Endothelial cell of umbilical vein (primary cell): ENCODE results near the gene EIF2B2. TPM values are rescaled to one million over a fixed set of nuclear protein-coding genes. Genes with fewer than 3 reads are reported as not detected.

ENCODE experiments used
- BruUV-seq: library from RNA; stranded (reverse); fragments of 400-500 nt; replicated peaks from 2 replicates; lab custom pipeline; 2021; lab: Mats Ljungman, UMichigan
- CTCF ChIA-PET: fragments of 300-600, 350-600 bp; sonication (Branson Sonifier 250); formaldehyde crosslinking; loops from one replicate; lab custom pipeline; 2021; ENCODE audit warnings: antibody characterized with exemption, inconsistent platforms; lab: Charles Lee
- POLR2A ChIA-PET: fragments of 300-600, 350-600 bp; sonication (Branson Sonifier 250); formaldehyde crosslinking; loops from one replicate; lab custom pipeline; 2021; ENCODE audit warnings: antibody characterized with exemption, inconsistent platforms; lab: Charles Lee
- DNase-seq: peaks from one replicate; pipeline ENCODE4 v3.0.0-alpha.2; 2011; ENCODE audit warnings: low read depth, low spot score
- FAIRE-seq: peaks from 2 replicates; lab custom pipeline; 2011; peaks lifted over from hg19 to GRCh38; lab: Jason Lieb, UNC
- H2AFZ ChIP-seq: 2 replicates; pipeline ENCODE4 v1.6.0; 2012; ENCODE audit warnings: low read depth, low read length, control low read depth, inconsistent platforms
- H3K27ac ChIP-seq: 2 replicates; pipeline ENCODE4 v1.5.1; 2011; ENCODE audit warnings: low read depth, mild to moderate bottlenecking, control low read depth, low read length, moderate library complexity; ENCODE audit not compliant: insufficient read depth
- H3K27me3 ChIP-seq, 2 experiments: 2 replicates each; pipeline versions ENCODE4 v1.6.0 to v1.6.1; 2011; ENCODE audit warnings: low read length in 2 of 2, mixed read lengths in 1 of 2; ENCODE audit not compliant: control insufficient read depth in 2 of 2, insufficient read depth in 2 of 2
- H3K36me3 ChIP-seq, 2 experiments: 2 replicates in 1 of 2; 3 replicates in 1 of 2; pipeline ENCODE4 v1.5.1; 2011; ENCODE audit warnings: low read length in 2 of 2, mild to moderate bottlenecking in 1 of 2, moderate library complexity in 1 of 2; ENCODE audit not compliant: control insufficient read depth in 2 of 2, insufficient read depth in 2 of 2; ENCODE audit errors: extremely low read depth in 1 of 2
- H3K4me1 ChIP-seq: 3 replicates; pipeline ENCODE4 v1.5.1; 2011; ENCODE audit warnings: mild to moderate bottlenecking, low read length; ENCODE audit not compliant: control insufficient read depth, insufficient read depth; ENCODE audit errors: extremely low read depth
- H3K4me2 ChIP-seq: 2 replicates; pipeline ENCODE4 v1.6.1; 2011; ENCODE audit warnings: low read length, control low read depth, mixed read lengths; ENCODE audit not compliant: insufficient read depth
- H3K4me3 ChIP-seq, 3 experiments: fragments of 200-600 bp in 1 of 3; sonication (generic), shearing (Covaris generic) in 1 of 3; replicated peaks in 1 of 3; 2 replicates each; pipeline ENCODE4 v1.5.1; 2011 to 2016; ENCODE audit warnings: control low read depth in 3 of 3, low read length in 3 of 3, mild to moderate bottlenecking in 2 of 3, inconsistent platforms in 1 of 3, low read depth in 1 of 3, moderate library complexity in 1 of 3; ENCODE audit not compliant: insufficient read depth in 1 of 3
- H3K79me2 ChIP-seq: 2 replicates; pipeline ENCODE4 v1.6.0; 2012; ENCODE audit warnings: low read length, inconsistent platforms; ENCODE audit not compliant: control insufficient read depth, insufficient read depth
- H3K9ac ChIP-seq: replicated peaks from 2 replicates; pipeline ENCODE3; 2011; ENCODE audit warnings: low read length, control low read depth; ENCODE audit not compliant: insufficient read depth; ENCODE audit errors: extremely low read depth
- H3K9me1 ChIP-seq: replicated peaks from 3 replicates; pipeline ENCODE4 v1.6.0; 2011; ENCODE audit warnings: mild to moderate bottlenecking, low read length; ENCODE audit not compliant: control insufficient read depth, insufficient read depth; ENCODE audit errors: extremely low read depth
- H3K9me3 ChIP-seq: replicated peaks from 2 replicates; pipeline ENCODE4 v1.5.1; 2012; ENCODE audit warnings: low read length, inconsistent platforms; ENCODE audit not compliant: control insufficient read depth, insufficient read depth
- H4K20me1 ChIP-seq: replicated peaks from 2 replicates; pipeline ENCODE3; 2011; ENCODE audit warnings: mild to moderate bottlenecking, low read length; ENCODE audit not compliant: control insufficient read depth, insufficient read depth; ENCODE audit errors: extremely low read depth
- EZH2 ChIP-seq: IDR thresholded peaks from 2 replicates; pipeline ENCODE4 v1.6.1; 2012; ENCODE audit warnings: borderline replicate concordance, low read depth, mild to moderate bottlenecking, moderate library complexity, low read length, inconsistent platforms; ENCODE audit not compliant: severe bottlenecking
- FOS ChIP-seq: IDR thresholded peaks from 2 replicates; pipeline ENCODE4 v1.6.1; 2011; ENCODE audit warnings: mild to moderate bottlenecking, low read length, moderate library complexity, borderline replicate concordance; ENCODE audit not compliant: insufficient read depth
- GATA2 ChIP-seq: IDR thresholded peaks from 2 replicates; pipeline ENCODE4 v1.7.0; 2011; ENCODE audit warnings: low read depth, mild to moderate bottlenecking, moderate library complexity, mixed read lengths, low read length; ENCODE audit not compliant: insufficient read length, insufficient read depth
- JUN ChIP-seq: IDR thresholded peaks from 2 replicates; pipeline ENCODE4 v1.6.1; 2011; ENCODE audit warnings: borderline replicate concordance, low read depth; ENCODE audit not compliant: insufficient read length, insufficient read depth
- MYC ChIP-seq: IDR thresholded peaks from one replicate; pipeline ENCODE4 v1.6.1; 2011; ENCODE audit warnings: mild to moderate bottlenecking, low read depth, low read length
- POLR2A ChIP-seq: IDR thresholded peaks from 2 replicates; pipeline ENCODE4 v1.6.1; 2012; ENCODE audit warnings: low read depth, mild to moderate bottlenecking, control low read depth, low read length
- POLR2AphosphoS5 ChIP-seq: IDR thresholded peaks from 2 replicates; pipeline ENCODE4 v1.6.1; 2012; ENCODE audit warnings: low read depth, mild to moderate bottlenecking, control low read depth, low read length, moderate library complexity; ENCODE audit not compliant: insufficient read depth
- dilution Hi-C: fragments of 300-500 bp; cut with MboI; formaldehyde crosslinking; loops from one replicate; pipeline ENCODE4 v1.15.0; 2019; ENCODE audit warnings: low sequenced_read_pairs; ENCODE audit not compliant: extremely low pct_ligation_motif_present
- intact Hi-C: fragments of 100-400 bp; cut with micrococcal nuclease; formaldehyde crosslinking; loops from one replicate; pipeline ENCODE4 v1.10.0; 2022
- polyA plus RNA-seq, 4 experiments: library from polyadenylated mRNA; depleted of rRNA in 3 of 4; stranded (reverse) in 3 of 4; unstranded in 1 of 4; fragments of >200 nt; gene quantifications; 2 replicates each; pipeline versions ENCODE4 v1.2.1 to v1.2.3, GENCODE V29; 2011 to 2012; ENCODE audit warnings: missing spikeins in 1 of 4
- total RNA-seq: library from RNA; stranded (reverse); gene quantifications from 2 replicates; pipeline ENCODE4 v1.2.3, GENCODE V29; 2021
- TF ChIP-seq, protein P1 (sequence below): IDR thresholded peaks from 2 replicates; pipeline ENCODE4 v1.6.1; 2011; ENCODE audit not compliant: insufficient read depth, insufficient read length
- TF ChIP-seq, protein P2 (sequence below), 2 donors: IDR thresholded peaks; 1 replicate in 1 of 2; 2 replicates in 1 of 2; pipeline ENCODE4 v1.5.1; 2011; ENCODE audit warnings: low read length in 2 of 2, mild to moderate bottlenecking in 2 of 2, moderate library complexity in 2 of 2, control low read depth in 1 of 2, inconsistent platforms in 1 of 2, low read depth in 1 of 2; ENCODE audit not compliant: insufficient read depth in 1 of 2; ENCODE audit errors: extremely low read depth in 1 of 2

Gene EIF2B2
- total and polyA plus RNA-seq, 2 donors (not counting 3 experiments of a cell fraction or from before 2014, with no cell fraction given), result 97.0 to 143 TPM

GRCh38 chr14:75009176-75009575 is 6.5 kb downstream of the EIF2B2 start:
- peaks cover 26% of the 10 kb centered on the region for H3K4me1 ChIP-seq
- no peaks in the 10 kb centered on the region for H3K27me3 ChIP-seq
- dilution Hi-C loops (no loop called here), intact Hi-C loops (no loop called here)
- no peaks in the 10 kb centered on the region for H3K9me3 ChIP-seq
- peaks cover 22% of the 10 kb centered on the region for H3K79me2 ChIP-seq
- DNase-seq (no peak), FAIRE-seq (no peak)
- H3K4me2 ChIP-seq, result no peak overlapping the region
- no peaks in the 10 kb centered on the region for H3K9me1 ChIP-seq
- no peak overlapping the region for H2AFZ ChIP-seq
- no peak for TF ChIP-seq GATA2
- no peak for TF ChIP-seq POLR2A
- TF ChIP-seq, protein P1, sequence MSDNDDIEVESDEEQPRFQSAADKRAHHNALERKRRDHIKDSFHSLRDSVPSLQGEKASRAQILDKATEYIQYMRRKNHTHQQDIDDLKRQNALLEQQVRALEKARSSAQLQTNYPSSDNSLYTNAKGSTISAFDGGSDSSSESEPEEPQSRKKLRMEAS, result no peak
- TF ChIP-seq FOS, result no peak
- TF ChIP-seq, protein P2, sequence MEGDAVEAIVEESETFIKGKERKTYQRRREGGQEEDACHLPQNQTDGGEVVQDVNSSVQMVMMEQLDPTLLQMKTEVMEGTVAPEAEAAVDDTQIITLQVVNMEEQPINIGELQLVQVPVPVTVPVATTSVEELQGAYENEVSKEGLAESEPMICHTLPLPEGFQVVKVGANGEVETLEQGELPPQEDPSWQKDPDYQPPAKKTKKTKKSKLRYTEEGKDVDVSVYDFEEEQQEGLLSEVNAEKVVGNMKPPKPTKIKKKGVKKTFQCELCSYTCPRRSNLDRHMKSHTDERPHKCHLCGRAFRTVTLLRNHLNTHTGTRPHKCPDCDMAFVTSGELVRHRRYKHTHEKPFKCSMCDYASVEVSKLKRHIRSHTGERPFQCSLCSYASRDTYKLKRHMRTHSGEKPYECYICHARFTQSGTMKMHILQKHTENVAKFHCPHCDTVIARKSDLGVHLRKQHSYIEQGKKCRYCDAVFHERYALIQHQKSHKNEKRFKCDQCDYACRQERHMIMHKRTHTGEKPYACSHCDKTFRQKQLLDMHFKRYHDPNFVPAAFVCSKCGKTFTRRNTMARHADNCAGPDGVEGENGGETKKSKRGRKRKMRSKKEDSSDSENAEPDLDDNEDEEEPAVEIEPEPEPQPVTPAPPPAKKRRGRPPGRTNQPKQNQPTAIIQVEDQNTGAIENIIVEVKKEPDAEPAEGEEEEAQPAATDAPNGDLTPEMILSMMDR (IDR thresholded peaks at IDR 0.05; ENCODE audit: extremely low read depth in 1 of 2, insufficient read depth in 1 of 2, low read depth in 1 of 2, low read length in 2 of 2), result no peak
- no peak for TF ChIP-seq MYC
- TF ChIP-seq JUN, result no peak
- no peak for TF ChIP-seq POLR2AphosphoS5
- no peak for TF ChIP-seq EZH2
- no peaks in the 10 kb centered on the region for H4K20me1 ChIP-seq
- no peak overlapping the region for H3K9ac ChIP-seq
- no peak overlapping the region for H3K27ac ChIP-seq
- CTCF ChIA-PET, result interaction anchor here (0.9 kb wide), 1 partner anchor 16 kb away, joined by 5 read pairs; no protein-coding TSS in a partner anchor
- H3K36me3 ChIP-seq, result peaks cover 19 to 28% of the 10 kb centered on the region in 2 experiments
- no TSS peak for BruUV-seq
- POLR2A ChIA-PET, result no interaction called here
- H3K4me3 ChIP-seq, result no peak overlapping the region
